Measurements from ENCODE around the gene BAG3.

BAG3 gene

GRCh38 chr10:119667562-119668328 lies 16.6 kb downstream of the BAG3 start:
- FAIRE-seq: no peak

DNA sequence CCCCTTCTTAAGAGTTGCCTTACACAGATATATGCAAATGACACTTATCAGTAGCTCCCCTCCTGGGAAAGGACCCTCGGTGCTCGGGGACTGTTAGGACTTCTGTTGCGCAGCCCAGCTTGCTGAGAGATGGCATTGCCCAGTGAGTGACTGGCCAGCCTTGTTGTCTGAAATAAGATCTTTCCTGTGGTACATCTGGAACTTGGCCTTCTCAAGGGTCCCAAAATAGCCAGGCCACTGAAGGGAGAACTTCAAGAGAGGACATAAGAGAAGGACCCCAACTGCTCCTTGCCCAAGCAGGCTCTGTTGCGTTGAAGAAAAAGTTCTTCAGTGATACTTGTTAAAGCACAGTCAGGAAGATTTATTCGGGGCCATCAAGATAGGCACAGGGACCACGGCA lies 17.3 kb downstream of the BAG3 start:
- no peak for FAIRE-seq

DNA sequence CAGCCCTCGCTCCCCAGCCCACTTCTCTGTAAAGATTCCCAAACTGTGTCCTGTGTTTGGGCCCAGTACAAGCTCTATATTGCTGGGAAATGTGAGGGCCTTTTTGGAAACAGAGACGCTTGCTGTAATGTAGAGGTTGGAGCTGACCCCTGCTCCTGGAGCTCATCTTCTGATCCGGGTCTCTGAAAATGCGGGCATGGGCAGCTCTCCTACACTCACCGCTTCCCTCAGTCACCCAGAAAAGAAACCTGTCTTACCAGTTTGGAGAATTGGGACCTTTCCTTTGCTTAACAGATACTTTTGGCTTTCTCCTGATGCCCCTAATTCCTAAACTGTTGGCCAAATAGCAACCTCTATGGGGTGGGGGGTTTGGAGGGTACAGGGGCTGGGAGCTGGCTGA lies 18.2 kb downstream of the BAG3 start:
- FAIRE-seq: no peak

- no peak for FAIRE-seq
Observed at GRCh38 chr10:119669975-119670640, 18.9 kb downstream of the BAG3 start.

- FAIRE-seq: no peak
Observed at GRCh38 chr10:119670717-119671116, 19.5 kb downstream of the BAG3 start.

DNA sequence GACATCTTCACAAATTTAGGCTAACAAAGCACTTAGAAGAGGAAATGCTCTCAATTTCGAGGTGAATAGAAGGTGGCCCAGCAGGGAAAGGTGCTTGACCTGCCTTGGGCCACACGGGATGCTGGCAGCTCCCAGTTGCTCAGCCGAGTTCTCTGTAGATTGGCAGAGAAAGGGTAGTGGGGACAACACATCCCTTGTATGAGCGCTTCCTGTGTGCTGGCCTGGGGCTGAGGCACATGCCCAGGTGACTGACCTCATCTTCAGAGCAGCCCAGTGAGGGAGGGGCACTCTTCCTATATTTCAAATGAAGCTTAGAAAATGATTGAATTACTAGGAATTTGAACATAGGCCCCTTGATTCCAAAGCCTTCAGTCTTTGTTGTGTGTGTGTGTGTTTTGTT lies 20.2 kb downstream of the BAG3 start:
- no peak for FAIRE-seq

DNA sequence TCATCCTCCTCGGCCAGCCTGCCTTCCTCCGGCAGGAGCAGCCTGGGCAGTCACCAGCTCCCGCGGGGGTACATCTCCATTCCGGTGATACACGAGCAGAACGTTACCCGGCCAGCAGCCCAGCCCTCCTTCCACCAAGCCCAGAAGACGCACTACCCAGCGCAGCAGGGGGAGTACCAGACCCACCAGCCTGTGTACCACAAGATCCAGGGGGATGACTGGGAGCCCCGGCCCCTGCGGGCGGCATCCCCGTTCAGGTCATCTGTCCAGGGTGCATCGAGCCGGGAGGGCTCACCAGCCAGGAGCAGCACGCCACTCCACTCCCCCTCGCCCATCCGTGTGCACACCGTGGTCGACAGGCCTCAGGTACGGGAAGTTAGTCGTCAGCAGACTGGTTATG lies 21.1 kb downstream of the BAG3 start:
- FAIRE-seq: no peak

DNA sequence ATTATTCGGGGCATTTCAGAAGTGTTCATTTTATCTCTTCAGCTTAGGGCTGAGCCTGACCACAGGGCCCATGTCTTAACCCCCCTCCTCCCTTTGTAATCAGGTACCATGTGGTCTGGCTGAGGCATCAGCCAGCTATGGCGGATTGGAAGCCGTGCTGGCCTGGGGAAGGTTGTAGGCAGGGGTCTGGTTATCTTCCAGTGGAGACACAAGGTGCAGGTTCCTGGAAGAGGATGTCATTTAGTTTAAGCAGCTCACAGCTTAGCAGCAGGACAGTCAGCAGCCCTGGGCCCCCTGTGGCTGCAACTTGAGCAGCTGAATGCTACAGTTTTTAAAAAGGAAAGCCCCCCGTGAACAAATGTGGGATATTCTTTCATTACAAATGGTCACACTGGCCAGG lies 22.1 kb downstream of the BAG3 start:
- no peak for FAIRE-seq

- FAIRE-seq: no peak
Observed at GRCh38 chr10:119675483-119676170, 24.4 kb downstream of the BAG3 start.

DNA sequence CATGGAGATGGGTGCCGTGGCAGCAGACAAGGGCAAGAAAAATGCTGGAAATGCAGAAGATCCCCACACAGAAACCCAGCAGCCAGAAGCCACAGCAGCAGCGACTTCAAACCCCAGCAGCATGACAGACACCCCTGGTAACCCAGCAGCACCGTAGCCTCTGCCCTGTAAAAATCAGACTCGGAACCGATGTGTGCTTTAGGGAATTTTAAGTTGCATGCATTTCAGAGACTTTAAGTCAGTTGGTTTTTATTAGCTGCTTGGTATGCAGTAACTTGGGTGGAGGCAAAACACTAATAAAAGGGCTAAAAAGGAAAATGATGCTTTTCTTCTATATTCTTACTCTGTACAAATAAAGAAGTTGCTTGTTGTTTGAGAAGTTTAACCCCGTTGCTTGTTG lies 25.9 kb downstream of the BAG3 start:
- FAIRE-seq: no peak

GRCh38 chr10:119677904-119678755 lies 26.9 kb downstream of the BAG3 start:
- FAIRE-seq: no peak

DNA sequence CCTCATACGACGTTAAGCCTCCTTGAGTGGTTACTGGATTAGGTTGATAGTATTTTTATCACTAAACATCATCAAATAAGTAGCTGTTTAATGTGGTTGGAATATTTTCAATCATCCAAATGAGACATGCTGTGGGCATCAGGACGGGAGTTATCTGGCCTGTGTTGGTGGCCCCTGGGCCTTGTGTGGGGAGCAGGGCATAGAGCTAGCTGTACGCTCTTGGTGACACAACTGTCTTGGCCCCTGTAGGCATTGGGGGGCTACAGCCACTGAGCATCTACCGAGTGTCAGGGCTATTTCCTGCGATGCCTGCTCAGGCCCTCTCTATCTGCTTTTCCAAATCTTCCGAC lies 28.3 kb downstream of the BAG3 start:
- FAIRE-seq: no peak

DNA sequence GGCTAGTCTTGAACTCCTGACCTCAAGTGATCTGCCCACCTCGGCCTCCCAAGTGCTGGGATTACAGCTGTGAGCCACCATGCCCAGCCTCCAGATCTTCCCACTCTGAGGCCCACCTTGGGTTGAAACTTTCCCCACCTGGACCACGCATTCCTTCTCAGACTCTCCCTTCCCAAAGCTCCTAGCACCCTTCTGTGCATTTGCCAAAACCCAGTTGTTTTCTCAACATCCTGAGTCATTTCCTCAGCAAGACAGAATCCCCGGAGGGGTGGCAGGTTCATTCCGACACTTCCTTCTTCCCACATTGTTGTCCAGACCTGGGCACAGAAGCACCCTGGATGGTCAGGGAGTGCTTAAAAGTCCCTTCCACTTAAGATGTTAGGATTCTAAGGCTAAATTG lies 28.9 kb downstream of the BAG3 start:
- no peak for FAIRE-seq

- FAIRE-seq: no peak
Observed at GRCh38 chr10:119680650-119681081, 29.5 kb downstream of the BAG3 start.

- FAIRE-seq: no peak
Observed at GRCh38 chr10:119686465-119687191, 35.4 kb downstream of the BAG3 start.

DNA sequence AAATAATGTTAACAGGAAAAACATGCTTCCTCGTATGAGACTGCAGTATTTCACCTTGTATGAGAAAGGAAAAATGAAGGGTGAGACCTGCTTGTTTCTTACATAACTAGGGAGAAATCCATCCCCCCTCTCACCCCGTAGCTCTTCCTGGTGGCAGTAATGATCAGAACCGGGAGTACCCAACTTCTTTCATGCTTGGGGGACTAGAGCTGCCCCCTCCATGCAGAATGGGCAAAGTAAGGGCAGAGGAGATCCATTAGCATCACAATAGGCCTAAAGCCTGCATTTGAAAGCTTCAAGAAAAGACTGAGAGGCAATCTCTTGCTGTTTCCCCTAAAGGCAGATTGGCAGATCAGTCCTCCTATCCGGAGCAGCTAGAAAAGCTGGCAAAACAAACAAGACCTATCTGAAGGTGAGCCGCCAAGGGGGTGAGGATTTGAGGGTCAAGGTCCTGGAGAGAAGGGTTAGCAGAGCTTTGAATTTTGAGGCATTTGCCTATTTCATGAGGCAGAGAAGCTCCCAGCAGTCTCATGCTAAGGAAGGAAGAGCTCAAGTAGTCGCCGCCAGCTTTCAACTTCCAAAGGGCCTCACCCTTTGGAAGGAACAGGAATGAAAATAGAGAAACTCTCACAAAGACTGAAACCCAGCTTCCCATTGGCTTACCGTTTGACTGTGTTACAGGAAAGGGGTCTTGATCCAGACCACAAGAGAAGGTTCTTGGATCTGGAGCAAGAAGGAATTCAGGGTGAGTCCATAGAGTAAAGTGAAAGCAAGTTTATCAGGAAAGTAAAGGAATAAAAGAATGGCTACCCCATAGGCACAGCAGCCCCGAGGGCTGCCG lies 36.2 kb downstream of the BAG3 start:
- FAIRE-seq: no peak

GRCh38 chr10:119688033-119688508 lies 36.9 kb downstream of the BAG3 start:
- no peak for FAIRE-seq

GRCh38 chr10:119689016-119689580 lies 37.9 kb downstream of the BAG3 start:
- no peak for FAIRE-seq

DNA sequence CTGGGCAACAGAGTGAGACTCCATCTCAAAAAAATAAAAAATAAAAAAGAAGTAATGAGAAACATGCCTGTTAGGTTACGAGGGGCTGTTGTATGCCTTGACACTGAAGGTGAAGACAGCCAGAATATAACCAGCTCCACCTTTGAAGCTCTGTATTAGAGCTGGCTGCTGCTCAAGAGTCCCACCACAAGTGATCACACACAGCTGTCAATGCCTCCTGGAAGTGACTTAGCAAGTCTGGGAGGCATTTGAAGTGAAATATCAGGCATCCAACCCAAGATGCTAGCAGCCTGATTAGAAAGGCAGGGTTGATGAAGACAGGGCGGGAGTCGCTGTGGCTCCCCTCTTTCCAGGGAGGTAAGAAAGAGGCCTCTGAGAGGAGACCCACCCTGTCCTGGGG lies 40.5 kb downstream of the BAG3 start:
- FAIRE-seq: no peak

DNA sequence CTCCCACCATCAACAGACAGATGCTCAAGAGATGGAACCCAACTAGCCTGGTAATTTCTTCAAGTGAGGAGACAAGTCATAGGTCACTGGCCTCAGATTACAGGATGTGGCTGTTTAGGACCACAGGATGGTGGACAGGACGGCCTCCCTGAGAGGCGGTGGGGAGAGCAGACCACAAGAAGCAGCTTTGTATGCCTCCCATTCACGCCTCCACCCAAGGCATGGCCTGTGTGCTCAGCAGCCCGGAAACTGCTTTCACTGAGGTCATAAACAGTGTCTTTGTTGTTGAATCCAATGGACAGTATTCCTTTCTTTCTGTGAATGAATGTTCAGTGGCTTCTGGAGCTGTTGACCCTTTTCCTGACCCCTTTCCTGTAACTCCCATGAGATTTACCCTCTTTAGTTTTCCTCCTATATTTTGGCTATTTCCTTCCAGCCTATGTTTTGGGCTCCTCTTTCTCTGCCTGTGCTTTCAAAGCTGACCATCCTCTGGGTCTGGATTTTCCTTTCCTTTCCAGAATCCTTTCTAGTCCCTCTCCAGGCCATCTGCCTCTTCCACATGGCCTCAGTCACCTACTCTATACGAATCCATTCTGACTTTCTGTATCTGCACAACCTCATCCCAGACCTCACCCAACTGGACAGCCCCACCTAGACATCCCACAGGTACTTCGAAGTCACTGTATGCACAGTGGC lies 42.2 kb downstream of the BAG3 start:
- no peak for FAIRE-seq
